ENCODE measurements around the gene CAPN5.
"Not testable (repeated sequence)": the region's sequence is repeated elsewhere in the genome, so short reads cannot be mapped to it uniquely, and the experiment has no call there.

The CAPN5 gene

DNA sequence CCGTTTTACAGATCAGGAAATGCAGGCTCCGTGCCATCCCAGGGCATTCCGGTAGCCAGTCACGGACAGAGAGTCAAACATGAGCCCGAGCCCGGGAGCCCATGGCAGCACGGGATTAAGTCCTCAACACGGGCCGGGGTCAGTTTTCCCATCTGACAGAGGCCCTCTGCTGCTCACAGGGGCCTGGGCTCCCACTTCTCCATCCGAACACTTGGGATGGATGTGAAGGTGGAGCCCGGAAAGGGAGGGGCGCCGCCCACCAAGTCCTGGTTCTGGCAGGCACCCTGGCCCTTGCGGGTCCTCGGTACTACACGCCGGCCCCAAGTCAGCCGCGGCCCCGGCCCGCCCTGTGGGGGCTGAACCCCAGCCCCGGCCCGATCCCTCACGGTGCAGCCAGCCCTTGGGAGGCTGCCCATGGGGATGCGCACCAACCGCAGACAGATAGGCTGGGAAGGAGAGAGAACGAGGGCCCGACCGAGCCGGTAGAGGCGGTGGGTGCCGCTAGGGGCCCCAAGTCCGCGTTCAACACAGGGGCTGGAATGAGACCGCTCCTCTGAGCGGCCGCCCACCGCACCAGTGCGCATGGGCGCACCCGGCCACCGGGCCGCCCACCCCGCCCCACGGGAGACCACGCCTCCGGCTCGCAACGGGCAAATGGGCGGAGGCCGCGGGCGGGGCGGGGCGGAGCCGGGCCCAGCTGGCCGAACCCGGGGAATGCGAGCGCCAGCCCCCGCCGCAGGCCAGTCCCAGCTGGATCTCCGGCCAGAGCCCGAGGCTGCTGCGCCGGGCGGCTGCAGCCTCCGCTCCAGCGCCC, at the start of gene CAPN5:
TSS of gene CAPN5 (plus strand) at position 743 of the 814 bp plus-strand sequence. CDS start 17,916 bp downstream, outside the sequence.
- DNase-seq (ENCODE audit: low read depth, low spot score): peak; percentile 79

DNA sequence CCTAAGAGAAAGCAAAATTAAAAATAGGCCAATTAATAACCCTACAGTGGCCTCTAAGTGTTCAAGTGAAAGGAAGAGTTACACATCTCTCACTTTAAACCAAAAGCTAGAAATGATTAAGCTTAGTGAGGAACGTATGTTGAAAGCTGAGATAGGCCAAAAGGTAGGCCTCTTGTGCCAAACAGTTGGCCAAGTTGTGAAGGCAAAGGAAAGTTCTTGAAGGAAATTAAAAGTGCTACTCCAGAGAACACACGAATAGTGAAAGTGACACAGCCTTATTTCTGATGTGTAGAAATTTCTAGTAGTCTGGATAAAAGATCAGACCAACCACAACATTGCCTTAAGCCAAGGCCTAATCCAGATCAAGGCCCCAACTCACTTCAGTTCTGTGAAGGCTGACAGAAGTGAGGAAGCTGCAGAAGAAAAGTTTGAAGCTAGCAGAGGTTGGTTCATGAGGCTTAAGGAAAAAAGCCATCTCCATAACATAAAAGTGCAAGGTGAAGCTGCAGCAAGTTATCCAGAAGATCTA, 48.3 kb upstream of the CAPN5 start:
- DNase-seq (ENCODE audit: low read depth, low spot score): not testable (repeated sequence)

DNA sequence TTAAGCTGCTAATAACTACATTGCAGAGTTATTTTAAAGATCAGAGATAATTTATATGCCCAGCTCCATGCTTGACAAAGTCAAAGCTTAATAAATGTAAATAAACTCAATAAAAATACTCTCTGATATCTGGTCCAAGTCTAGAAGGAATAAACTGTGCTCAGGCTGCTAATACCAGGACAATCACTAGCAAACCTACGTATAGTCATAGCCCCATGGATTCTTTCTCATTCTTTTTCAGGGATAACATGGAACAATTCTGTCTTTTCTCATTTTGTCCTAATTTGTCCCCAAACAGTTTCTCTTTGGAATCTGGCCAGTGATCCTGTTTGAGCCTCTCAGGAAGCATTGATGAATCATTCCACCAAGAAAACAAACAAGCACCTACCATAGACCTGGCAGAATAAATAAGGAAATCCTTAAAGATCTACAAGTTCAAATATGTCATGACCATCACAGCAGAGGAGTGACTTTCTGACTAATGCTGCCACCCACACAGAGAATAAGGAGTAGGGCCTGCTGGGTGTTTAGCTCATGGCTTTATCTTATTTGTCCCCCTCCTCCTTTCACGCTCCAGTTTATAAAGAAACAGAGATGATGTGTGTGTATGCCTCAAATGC, 46.7 kb upstream of the CAPN5 start:
- DNase-seq (ENCODE audit: low read depth, low spot score): no peak

DNA sequence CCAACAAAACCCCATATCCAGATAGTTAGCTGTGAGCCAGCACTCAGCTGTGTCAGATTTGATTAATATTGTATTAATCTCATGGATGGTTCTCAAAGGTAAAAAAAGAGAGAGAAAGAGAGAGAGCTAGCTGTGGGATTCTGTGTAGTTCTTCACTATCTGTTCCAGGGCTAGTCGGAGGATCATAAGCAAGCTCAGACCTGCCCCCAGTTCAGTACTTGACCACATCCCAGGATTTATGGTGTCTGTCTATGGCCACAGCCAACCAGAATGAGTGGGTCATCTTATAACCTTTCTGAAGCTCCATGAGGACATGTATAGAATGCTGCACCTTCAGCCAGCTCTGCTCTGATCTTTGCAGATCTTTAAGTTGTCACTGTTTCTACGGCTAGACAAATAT, 46.0 kb upstream of the CAPN5 start:
- DNase-seq (ENCODE audit: low read depth, low spot score): no peak

DNA sequence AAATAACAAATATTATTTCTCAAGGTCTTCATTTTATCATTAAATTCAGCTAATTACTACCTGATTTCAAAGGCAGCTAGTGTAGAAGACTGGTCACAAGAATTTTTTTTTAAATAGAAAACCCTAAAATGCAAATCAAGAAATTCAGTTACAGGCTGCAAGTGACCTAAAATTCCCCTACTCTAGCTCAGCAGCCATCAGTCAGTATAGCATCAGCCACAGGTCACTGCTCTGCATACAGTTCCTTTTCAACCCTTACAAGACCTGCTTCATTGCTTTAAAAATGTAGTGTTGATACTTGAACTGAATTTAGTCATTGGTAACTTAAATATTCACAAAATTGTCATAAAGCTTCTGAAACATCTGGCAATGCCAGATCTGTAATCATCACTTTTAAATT, 42.0 kb upstream of the CAPN5 start:
- DNase-seq (ENCODE audit: low read depth, low spot score): no peak

DNA sequence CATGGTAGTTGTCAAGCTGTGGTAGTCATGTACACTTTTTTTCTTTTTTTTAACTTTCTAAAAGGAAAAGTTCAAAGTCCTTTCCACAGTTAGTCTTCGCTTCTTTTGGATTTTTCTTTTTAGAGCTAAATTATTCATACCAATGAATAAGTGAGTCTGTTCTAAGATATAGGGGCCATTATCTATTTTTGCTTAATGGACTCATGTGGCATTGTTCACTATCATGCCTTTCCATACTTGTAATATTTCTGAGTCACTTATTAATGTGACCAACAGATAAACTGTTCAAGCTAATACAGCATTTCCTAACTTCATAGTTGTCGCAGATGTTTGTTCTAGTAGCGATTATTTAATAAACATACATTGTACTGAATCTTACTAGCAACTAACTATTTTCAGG, 40.5 kb upstream of the CAPN5 start:
- no peak for DNase-seq (ENCODE audit: low read depth, low spot score)

DNA sequence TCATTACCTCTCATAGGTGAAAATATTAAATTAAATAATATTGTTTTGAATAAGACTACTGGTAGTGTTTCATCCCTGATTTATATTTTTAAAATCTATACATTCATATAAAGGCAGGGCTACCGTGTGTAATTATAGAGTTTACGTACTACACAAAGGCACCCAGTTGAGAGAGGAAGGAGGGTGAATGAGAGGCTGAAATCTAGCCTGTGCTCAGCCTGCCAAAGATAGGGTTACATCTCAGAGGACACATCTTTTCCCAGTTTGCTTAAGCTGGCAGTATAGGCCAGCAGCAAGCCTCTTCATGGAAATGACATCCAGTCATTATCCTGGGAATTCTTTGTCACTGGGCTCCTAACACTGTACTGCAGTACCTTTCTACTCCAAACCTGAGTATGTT, 40.0 kb upstream of the CAPN5 start:
- DNase-seq (ENCODE audit: low read depth, low spot score): no peak

DNA sequence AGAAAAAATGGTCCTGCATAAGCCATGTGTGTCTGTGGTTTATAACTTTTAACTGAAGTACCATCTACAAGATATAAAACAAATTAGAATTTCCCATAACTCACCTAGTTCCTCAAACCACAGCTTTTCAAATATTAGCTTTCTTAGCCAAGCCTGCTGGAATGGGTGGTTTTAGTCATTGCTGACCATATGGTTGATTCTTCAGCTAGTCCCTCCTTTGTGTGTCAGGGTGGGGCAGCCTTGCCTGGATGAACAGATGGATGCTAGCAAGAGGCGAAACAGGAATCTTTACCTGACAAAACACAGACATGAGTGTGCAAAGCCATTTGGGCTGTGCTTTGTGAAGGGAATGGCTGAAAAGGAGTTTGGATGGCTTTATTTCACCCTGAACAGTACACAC, 39.5 kb upstream of the CAPN5 start:
- no peak for DNase-seq (ENCODE audit: low read depth, low spot score)

DNA sequence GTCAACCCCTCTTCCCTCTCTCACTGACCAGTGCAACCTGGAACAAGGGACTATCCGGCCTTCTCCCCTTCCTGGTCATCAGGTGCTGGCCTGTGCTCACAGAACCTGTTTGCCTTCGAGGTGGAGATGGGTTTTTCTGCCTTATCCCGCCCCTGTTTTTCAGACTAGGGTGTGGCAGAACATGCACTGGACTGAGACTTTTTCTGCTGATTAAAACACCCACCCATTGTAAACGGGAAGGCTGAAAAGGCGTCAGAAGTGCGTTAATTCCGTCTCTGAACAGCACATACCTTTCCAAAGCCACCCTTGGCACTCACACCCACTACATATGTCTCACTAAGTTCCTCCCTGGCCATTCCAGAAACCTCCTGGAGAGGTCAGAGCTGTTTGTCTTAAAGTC, 36.9 kb upstream of the CAPN5 start:
- DNase-seq (ENCODE audit: low read depth, low spot score): no peak

DNA sequence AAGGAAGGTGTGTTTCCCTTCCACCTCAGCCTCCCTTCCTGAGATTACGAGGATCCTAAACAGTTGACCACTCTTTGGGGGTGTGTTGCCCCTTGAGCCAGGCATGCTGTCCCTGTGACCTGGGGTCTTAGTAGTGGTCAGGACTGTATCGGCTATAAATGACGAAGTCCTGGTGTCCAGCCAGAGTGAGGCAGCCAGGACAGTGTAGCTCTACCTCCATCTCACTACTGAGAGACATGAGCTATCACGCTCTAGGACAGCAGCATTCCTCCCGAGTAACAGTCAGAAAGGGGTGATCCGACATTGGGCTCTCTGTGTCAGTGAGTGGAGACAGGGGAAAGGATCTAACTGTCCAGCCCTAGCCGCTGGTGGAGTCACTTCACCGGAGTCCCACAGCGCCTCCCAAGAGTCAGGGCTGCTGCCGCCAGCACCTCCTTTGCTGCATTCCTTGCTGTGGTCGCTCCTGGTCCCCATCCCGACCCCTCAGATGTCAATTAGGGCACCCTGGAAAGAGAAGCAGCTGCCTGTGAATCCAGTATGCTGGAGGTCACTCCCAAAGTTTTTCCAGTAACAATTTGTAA, 35.8 kb upstream of the CAPN5 start:
- DNase-seq (ENCODE audit: low read depth, low spot score): no peak

DNA sequence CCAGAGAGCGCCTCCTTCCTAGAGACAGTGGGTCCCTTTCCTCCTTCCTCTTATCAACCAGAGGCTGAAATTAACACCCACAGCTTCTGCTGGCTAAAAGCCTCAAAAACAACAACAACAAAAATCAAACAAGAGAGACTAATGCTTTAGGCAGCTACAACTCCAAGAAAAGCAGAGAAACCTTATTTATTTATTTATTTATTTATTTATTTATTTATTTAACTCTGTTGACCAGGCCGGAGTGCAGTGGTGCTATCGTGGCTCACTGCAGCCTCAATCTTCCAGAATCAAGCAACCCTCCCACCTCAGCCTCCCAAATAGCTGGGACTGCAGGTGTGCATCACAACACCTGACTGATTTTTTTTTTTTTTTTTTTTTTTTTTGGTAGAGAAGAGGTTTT, 35.2 kb upstream of the CAPN5 start:
- DNase-seq (ENCODE audit: low read depth, low spot score): no peak

DNA sequence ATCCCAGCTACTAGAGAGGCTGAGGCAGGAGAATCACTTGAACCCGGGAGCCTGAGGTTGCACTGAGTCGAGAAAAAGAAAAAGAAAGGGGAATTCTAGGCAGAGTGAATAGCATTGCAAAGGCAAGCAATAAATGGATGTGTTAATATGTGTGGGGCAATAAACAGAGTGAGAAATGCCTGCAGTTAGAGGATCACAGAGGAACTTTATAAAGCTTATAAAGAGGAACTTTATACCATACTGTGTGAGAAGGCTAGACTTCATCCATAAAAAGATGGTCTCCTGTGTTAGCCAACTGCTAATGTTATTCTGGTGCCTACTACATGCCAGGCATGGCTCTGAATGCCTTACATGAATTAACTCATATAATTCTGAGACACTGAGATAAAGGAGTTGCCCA, 31.7 kb upstream of the CAPN5 start:
- no peak for DNase-seq (ENCODE audit: low read depth, low spot score)

DNA sequence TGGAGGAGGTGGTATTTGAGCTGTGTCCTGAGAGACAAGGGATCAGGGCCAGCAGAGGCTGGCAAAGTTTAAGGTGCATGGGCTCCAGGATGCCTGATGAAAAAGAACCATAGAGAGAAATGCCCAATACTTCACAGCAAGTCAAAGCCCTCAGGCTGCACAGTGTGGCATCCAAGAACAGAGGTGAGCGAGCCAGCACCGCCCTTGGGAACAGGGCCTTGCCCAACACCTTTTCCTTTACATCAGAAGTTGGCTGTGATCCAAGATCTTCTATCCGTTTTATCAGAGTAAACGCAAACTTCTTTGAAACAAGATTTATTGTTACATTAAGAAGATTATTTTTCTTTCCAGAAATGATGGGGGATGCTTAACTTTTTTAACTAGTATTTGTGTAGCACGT, 31.2 kb upstream of the CAPN5 start:
- no peak for DNase-seq (ENCODE audit: low read depth, low spot score)

DNA sequence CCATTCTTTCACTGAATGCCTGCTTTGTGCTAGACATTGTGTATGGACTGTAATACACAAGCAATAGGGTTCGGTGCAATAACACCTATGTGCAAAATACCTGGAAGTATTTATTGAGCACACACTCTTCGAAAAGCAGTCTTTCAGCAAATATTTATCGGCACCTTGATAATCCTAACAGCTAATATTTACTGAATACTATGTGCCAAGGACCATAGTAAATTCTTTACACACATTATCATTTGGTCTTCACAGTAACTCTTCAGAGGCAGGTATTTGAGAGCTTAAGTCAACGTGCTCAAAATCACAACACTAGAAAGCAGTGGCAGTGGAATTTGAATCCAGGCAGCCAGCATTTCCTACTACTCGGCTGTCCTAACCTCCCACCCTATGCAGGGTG, 30.4 kb upstream of the CAPN5 start:
- no peak for DNase-seq (ENCODE audit: low read depth, low spot score)

DNA sequence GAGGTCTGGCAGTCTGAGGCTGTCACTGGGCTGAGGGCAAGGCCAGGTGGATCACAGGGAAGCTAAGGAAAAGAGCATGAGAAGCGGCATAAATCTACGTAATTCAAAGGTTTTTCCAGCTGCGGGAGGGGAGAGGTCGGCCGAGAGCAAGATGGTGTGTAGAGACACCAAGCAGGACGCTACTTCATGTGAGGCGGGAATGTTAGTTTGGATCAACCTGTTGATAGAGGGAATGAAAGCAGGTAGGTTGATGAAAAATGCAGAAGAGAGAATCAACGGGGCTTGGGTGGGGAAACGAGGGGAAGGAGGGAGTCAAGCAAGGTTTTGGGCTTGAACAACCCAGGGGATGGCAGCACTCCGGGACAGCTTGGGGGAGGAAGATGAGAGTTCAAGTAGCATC, 29.7 kb upstream of the CAPN5 start:
- DNase-seq (ENCODE audit: low read depth, low spot score): no peak

DNA sequence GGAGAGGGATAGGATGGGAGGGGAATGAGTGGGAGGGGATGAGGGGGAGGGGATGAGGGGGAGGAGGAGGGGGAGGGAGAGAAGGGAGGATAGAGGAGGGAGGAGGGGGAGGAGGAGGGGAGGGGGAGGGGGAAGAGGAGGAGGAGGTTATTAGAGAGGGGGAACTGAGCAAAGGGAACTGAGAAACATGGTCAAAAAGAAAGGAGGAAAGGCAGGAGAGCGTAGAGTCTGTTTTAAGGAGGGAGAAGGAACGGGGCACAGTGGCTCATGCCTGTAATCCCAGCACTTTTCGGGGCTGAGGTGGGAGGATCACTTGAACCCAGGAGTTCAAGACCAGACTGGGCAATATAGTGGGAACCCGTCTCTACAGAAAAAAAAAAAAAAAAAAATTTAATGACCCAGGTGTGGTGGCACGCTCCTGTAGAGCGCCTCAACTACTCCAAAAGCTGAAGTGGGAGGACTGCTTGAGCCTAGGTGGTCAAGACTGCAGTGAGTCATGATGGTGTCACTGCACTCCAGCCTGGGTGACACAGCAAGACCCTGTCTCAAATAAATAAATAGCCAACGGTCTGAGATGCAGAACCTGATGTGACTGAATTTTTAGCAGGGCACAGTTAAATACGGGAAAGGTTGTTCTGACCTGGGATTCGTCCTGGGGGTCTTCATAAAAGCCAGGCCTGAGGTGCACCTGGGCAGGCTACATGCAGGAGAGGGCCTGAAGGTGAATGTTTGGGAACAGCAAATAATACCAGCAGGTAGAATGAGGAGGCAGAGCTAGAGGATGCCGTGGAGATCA, 28.5 kb upstream of the CAPN5 start:
- no peak for DNase-seq (ENCODE audit: low read depth, low spot score)

DNA sequence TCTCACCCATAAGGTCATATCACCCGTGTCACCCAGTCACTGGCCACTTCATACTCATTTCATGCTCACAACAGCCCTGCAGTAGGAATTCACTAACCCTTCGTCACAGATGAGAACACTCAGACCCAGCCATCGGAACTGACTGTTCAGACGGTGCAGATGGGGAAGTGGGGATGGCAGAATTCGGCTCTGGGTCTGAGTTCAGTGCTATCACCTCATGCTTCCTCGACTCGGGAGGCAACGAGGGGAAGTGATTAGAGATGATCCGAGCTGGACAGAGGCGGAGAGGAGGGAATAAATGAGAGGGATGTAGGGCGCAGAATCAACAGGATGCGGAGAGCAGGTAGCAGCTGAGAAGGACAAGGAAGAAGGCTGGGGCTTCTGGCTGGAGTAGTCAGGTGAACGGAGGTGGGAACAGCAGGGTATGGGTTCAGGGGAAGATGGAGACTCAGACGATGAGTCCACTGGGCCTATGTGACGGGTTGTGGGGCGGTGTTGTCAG, 27.9 kb upstream of the CAPN5 start:
- no peak for DNase-seq (ENCODE audit: low read depth, low spot score)

DNA sequence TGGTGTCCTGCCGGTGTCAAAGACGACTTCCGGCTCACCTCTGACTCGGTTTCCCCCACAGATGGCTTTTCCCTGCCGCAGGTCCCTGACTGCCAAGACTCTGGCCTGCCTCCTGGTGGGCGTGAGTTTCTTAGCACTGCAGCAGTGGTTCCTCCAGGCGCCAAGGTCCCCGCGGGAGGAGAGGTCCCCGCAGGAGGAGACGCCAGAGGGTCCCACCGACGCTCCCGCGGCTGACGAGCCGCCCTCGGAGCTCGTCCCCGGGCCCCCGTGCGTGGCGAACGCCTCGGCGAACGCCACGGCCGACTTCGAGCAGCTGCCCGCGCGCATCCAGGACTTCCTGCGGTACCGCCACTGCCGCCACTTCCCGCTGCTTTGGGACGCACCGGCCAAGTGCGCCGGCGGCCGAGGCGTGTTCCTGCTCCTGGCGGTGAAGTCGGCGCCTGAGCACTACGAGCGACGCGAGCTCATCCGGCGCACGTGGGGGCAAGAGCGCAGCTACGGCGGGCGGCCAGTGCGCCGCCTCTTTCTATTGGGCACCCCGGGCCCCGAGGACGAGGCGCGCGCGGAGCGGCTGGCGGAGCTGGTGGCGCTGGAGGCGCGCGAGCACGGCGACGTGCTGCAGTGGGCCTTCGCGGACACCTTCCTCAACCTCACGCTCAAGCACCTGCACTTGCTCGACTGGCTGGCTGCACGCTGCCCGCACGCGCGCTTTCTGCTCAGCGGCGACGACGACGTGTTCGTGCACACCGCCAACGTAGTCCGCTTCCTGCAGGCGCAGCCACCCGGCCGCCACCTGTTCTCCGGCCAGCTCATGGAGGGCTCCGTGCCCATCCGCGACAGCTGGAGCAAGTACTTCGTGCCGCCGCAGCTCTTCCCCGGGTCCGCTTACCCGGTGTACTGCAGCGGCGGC, 27.0 kb upstream of the CAPN5 start:
- no peak for DNase-seq (ENCODE audit: low read depth, low spot score)

DNA sequence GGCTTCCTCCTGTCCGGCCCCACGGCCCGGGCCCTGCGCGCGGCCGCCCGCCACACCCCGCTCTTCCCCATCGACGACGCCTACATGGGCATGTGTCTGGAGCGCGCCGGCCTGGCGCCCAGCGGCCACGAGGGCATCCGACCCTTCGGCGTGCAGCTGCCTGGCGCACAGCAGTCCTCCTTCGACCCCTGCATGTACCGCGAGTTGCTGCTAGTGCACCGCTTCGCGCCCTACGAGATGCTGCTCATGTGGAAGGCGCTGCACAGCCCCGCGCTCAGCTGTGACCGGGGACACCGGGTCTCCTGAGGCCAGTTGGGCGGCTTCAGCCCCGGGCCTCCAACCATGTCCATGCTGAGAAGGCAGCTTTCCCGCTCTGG, 26.4 kb upstream of the CAPN5 start:
- DNase-seq (ENCODE audit: low read depth, low spot score): no peak

DNA sequence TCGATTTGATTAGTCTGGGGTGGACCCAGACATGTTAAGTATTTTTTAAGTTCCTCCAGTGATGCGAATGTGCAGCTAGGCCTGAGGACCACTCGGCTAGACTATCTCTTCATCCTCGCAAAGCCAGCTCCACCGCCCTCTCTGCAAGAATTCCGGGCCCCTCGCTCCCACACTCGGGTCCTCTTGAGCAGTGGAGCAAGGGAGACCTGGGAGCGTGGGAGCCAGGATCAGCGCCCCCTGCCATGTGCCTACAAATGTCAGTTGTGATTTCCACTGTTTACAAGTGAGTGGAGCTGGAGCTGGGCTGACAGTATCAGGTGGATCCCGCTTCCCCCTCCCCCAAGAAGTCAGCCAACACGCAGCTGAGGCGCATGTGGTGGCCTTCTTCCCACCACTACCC, 25.9 kb upstream of the CAPN5 start:
- DNase-seq (ENCODE audit: low read depth, low spot score): no peak

Data from brain pericyte (primary cell).